SK-N-SH (cell line): ENCODE data around the gene GALK1. TPM values are rescaled to one million over a fixed set of nuclear protein-coding genes. Genes with fewer than 3 reads are reported as not detected.

ENCODE experiments used
- CTCF ChIA-PET: fragments of 300-600, 350-600 bp; formaldehyde crosslinking; extraction: SDS; loops from one replicate; lab custom pipeline; 2021; lab: Yijun Ruan, JAX
- POLR2A ChIA-PET: fragments of 350-600 bp; sonication (Branson Sonifier 250); formaldehyde crosslinking; extraction: SDS; loops from one replicate; lab custom pipeline; 2020; ENCODE audit warnings: antibody characterized with exemption, inconsistent platforms; lab: Yijun Ruan, JAX
- DNase-seq: peaks from one replicate; pipeline ENCODE4 v3.0.0; 2012
- H2AFZ ChIP-seq: fragments of 200-600 bp; sonication (generic); 2 replicates; pipeline ENCODE4 v1.8.1; 2016; ENCODE audit warnings: antibody characterized with exemption, mild to moderate bottlenecking, low read depth
- H3F3A ChIP-seq: fragments of 200-600 bp; sonication (generic); replicated peaks from 2 replicates; pipeline ENCODE3; 2016; ENCODE audit warnings: antibody characterized with exemption, mild to moderate bottlenecking; ENCODE audit not compliant: insufficient read depth
- H3K27ac ChIP-seq, 2 experiments: fragments of 200-500 bp in 1 of 2; fragments of 200-600 bp in 1 of 2; sonication (Bioruptor generic) in 1 of 2; sonication (generic), shearing (Covaris generic) in 1 of 2; 2 replicates each; pipeline versions ENCODE4 v1.5.1 to v1.6.1; 2014 to 2016; ENCODE audit warnings: low read depth in 2 of 2, inconsistent platforms in 1 of 2, low read length in 1 of 2, mild to moderate bottlenecking in 1 of 2, mixed read lengths in 1 of 2
- H3K27me3 ChIP-seq: fragments of 200-600 bp; sonication (generic), shearing (Covaris generic); 2 replicates; pipeline ENCODE4 v1.6.1; 2016; ENCODE audit warnings: mixed run types; ENCODE audit not compliant: insufficient read depth
- H3K36me3 ChIP-seq, 2 experiments: fragments of 200-500 bp in 1 of 2; fragments of 200-600 bp in 1 of 2; sonication (Bioruptor generic) in 1 of 2; sonication (generic) in 1 of 2; replicated peaks in 1 of 2; 2 replicates each; pipeline versions ENCODE3 to v1.5.1; 2014 to 2016; ENCODE audit warnings: low read length in 1 of 2, mild to moderate bottlenecking in 1 of 2; ENCODE audit not compliant: insufficient read depth in 2 of 2, control insufficient read depth in 1 of 2
- H3K4me1 ChIP-seq, 2 experiments: fragments of 200-500 bp in 1 of 2; fragments of 200-600 bp in 1 of 2; sonication (Bioruptor generic) in 1 of 2; sonication (generic), shearing (Covaris generic) in 1 of 2; 2 replicates each; pipeline versions ENCODE4 v1.5.1 to v1.6.1; 2014 to 2016; ENCODE audit warnings: low read depth in 1 of 2, low read length in 1 of 2, mixed run types in 1 of 2; ENCODE audit not compliant: insufficient read depth in 2 of 2, control insufficient read depth in 1 of 2
- H3K4me2 ChIP-seq: fragments of 200-600 bp; sonication (generic), shearing (Covaris generic); 2 replicates; pipeline ENCODE4 v1.6.1; 2017; ENCODE audit warnings: mixed run types
- H3K4me3 ChIP-seq, 2 experiments: fragments of 200-500 bp in 1 of 2; fragments of 200-600 bp in 1 of 2; sonication (Bioruptor generic) in 1 of 2; sonication (generic), shearing (Covaris generic) in 1 of 2; 2 replicates each; pipeline versions ENCODE4 v1.5.1 to v1.8.1; 2014 to 2016; ENCODE audit warnings: low read depth in 2 of 2, inconsistent platforms in 1 of 2, low read length in 1 of 2, mild to moderate bottlenecking in 1 of 2, mixed read lengths in 1 of 2, moderate library complexity in 1 of 2
- H3K79me2 ChIP-seq: fragments of 200-600 bp; sonication (generic); 2 replicates; pipeline ENCODE4 v1.8.1; 2017; ENCODE audit warnings: mild to moderate bottlenecking; ENCODE audit not compliant: insufficient read depth
- H3K9ac ChIP-seq: fragments of 200-600 bp; sonication (generic); 2 replicates; pipeline ENCODE4 v1.6.1; 2017; ENCODE audit warnings: mixed run types
- H3K9me2 ChIP-seq: fragments of 200-600 bp; sonication (generic); 2 replicates; pipeline ENCODE4 v1.6.1; 2017; ENCODE audit warnings: mixed run types
- H3K9me3 ChIP-seq: fragments of 200-600 bp; sonication (generic); 2 replicates; pipeline ENCODE4 v1.6.1; 2017; ENCODE audit warnings: mixed run types, mild to moderate bottlenecking, moderate library complexity
- H4K20me1 ChIP-seq: fragments of 200-600 bp; sonication (generic); 2 replicates; pipeline ENCODE4 v1.6.1; 2017; ENCODE audit warnings: mild to moderate bottlenecking, mixed run types; ENCODE audit not compliant: insufficient read depth
- CTCF ChIP-seq: fragments of 200-600 bp; sonication (generic); IDR thresholded peaks from 2 replicates; pipeline ENCODE4 v1.6.1; 2017; ENCODE audit warnings: antibody characterized with exemption, mild to moderate bottlenecking, moderate library complexity
- ELF1 ChIP-seq: IDR thresholded peaks from 2 replicates; pipeline ENCODE4 v1.4.0; 2012
- EZH2phosphoT487 ChIP-seq: fragments of 200-600 bp; sonication (generic); IDR thresholded peaks from 2 replicates; pipeline ENCODE4 v1.6.1; 2017; ENCODE audit warnings: low read depth, mixed run types, mild to moderate bottlenecking, antibody characterized with exemption, moderate library complexity, borderline replicate concordance
- FOSL2 ChIP-seq: IDR thresholded peaks from 2 replicates; pipeline ENCODE4 v1.4.0; 2012; ENCODE audit warnings: low read depth, mild to moderate bottlenecking, moderate library complexity, borderline replicate concordance
- FOXJ3 ChIP-seq: sonication (generic); formaldehyde crosslinking; IDR thresholded peaks from 2 replicates; pipeline ENCODE4 v1.5.1; 2020; ENCODE audit warnings: mild to moderate bottlenecking, missing genetic modification reagents
- FOXM1 ChIP-seq: IDR thresholded peaks from 2 replicates; pipeline ENCODE4 v1.4.0; 2012; ENCODE audit warnings: low read depth, mild to moderate bottlenecking
- GABPA ChIP-seq: IDR thresholded peaks from 2 replicates; pipeline ENCODE4 v1.4.0; 2012; ENCODE audit warnings: low read depth, mild to moderate bottlenecking
- JUND ChIP-seq: IDR thresholded peaks from 2 replicates; pipeline ENCODE4 v1.4.0; 2012
- MXI1 ChIP-seq: IDR thresholded peaks from 2 replicates; pipeline ENCODE4 v1.6.1; 2012; ENCODE audit warnings: mild to moderate bottlenecking, low read depth, low read length, improper control_type of control experiment
- POLR2AphosphoS5 ChIP-seq: IDR thresholded peaks from 2 replicates; pipeline ENCODE4 v1.6.1; 2012; ENCODE audit warnings: low read depth, low read length
- RAD21 ChIP-seq: IDR thresholded peaks from 2 replicates; pipeline ENCODE4 v1.6.1; 2012; ENCODE audit warnings: mild to moderate bottlenecking, low read length
- RCOR1 ChIP-seq: fragments of 150-350 bp; IDR thresholded peaks from 2 replicates; pipeline ENCODE4 v1.6.1; 2017; ENCODE audit warnings: antibody characterized with exemption, low read length
- SIN3A ChIP-seq: IDR thresholded peaks from 2 replicates; pipeline ENCODE4 v1.6.1; 2012; ENCODE audit warnings: low read depth, mild to moderate bottlenecking, low read length, moderate library complexity, borderline replicate concordance
- TAF1 ChIP-seq: IDR thresholded peaks from 2 replicates; pipeline ENCODE4 v1.6.1; 2012; ENCODE audit warnings: low read depth, mild to moderate bottlenecking, low read length, moderate library complexity, borderline replicate concordance
- USF2 ChIP-seq: fragments of 150-350 bp; IDR thresholded peaks from 2 replicates; pipeline ENCODE4 v1.6.1; 2017; ENCODE audit warnings: antibody characterized with exemption, low read length, low read depth, borderline replicate concordance
- YY1 ChIP-seq: IDR thresholded peaks from 2 replicates; pipeline ENCODE4 v1.4.0; 2012; ENCODE audit warnings: low read depth, mild to moderate bottlenecking
- ZBTB33 ChIP-seq: IDR thresholded peaks from 2 replicates; pipeline ENCODE4 v1.4.0; 2012; ENCODE audit warnings: low read depth, borderline replicate concordance
- WGBS: methylation state at CpG from one replicate; pipeline ENCODE4 v1.1.6; 2017; ENCODE audit warnings: low lambda C conversion rate; 5-methylcytosine and 5-hydroxymethylcytosine counted together
- polyA plus RNA-seq, 3 experiments: library from polyadenylated mRNA; depleted of rRNA; stranded (reverse); fragments of >200 nt; gene quantifications; 2 replicates each; pipeline ENCODE4 v1.2.3, GENCODE V29; 2012
- TF ChIP-seq, protein P1 (sequence below): fragments of 150-350 bp; IDR thresholded peaks from 2 replicates; pipeline ENCODE4 v1.6.1; 2016; ENCODE audit warnings: mild to moderate bottlenecking, low read depth, low read length
- TF ChIP-seq, protein P2 (sequence below): IDR thresholded peaks from 2 replicates; pipeline ENCODE4 v1.4.0; 2012; ENCODE audit warnings: low read depth
- TF ChIP-seq, protein P3 (sequence below): IDR thresholded peaks from 2 replicates; pipeline ENCODE4 v1.6.1; 2012; ENCODE audit warnings: mild to moderate bottlenecking, low read depth, low read length, moderate library complexity

GALK1 gene
- polyA plus RNA-seq, 1 of the 3 experiments (the other 2 are of a cell fraction) = 36.5 TPM

DNA sequence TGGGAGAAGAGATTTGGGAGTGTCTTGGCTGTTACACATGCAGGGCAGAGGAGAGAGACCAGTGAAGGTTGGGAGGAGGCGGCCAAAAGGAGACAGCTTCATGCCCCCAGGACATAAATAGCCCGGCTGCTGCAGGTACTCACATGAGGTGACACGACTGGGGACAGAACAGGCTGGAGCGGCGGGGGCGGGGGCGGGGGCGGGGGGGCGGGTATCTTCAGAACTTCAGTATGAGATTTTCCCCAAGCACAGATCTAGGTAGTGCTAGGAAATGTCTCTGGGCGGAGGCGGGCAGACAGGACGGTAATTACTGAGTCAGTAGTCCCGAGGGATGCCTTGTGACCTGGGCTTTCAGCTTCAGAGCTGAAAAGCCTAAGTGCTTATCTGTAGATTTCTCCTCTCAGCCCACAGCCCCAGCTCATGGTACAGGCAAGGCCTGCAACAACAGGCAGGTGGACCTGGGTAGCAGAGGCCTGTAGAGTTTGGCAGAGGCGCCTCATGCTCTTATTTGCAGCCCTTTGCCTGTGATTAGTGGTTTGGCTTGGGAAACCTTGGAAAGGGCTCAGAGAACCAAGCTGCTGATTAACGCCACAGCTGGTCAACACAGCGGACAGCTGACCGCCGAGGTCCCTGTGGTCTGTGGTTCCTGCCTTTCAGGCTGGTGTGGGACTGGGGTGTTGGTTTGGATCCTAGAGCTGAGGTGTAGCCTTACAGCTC lies 44.1 kb upstream of the GALK1 start (continued):
- TF ChIP-seq CTCF (no peak), FOXM1 (no peak), RCOR1 (no peak)

DNA sequence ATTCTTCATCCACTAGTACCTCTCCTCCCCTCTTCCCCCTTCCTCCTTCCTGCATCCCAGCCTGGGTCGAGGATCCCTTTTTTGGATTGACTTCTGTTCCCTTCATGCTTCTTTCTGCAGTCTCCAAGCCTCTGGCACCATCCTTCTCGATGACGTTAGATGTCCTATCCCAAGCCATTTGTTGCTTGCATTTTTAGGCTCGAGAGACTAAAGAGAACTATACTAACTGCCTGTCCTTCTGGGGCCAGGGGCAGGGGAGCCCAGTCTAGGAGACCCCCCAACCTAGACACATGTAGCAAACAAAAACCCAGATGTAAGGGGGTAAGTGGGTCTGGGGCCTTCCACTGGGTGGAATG lies 43.5 kb upstream of the GALK1 start:
- ChIA-PET CTCF (interaction anchor here (0.8 to 3.1 kb wide), 8 partner anchors 10 to 61 kb away, joined by 3 to 18 read pairs (median 3); no protein-coding TSS in a partner anchor), POLR2A (interaction anchor here (0.9 to 2.4 kb wide), 7 partner anchors 9 to 32 kb away, joined by 3 to 12 read pairs (median 3); partner anchors contain the start of gene UNK)
- 90% methylated on average over 4 of the region's 4 CpGs for WGBS
- H3K4me3 ChIP-seq = no peak overlapping the region
- no peak overlapping the region for H3K4me2 ChIP-seq
- H3K79me2 ChIP-seq = peaks cover 37% of the 10 kb centered on the region; the same call in 1 of the 2 replicates
- peak overlapping the region in 1 of 2 experiments; percentile 30; a peak in 1 of 4 replicates for H3K27ac ChIP-seq
- no peak for DNase-seq
- H3K9me2 ChIP-seq = no peaks in the 10 kb centered on the region
- H2AFZ ChIP-seq = no peak overlapping the region
- H3F3A ChIP-seq = no peaks in the 10 kb centered on the region
- H3K27me3 ChIP-seq = no peaks in the 10 kb centered on the region
- H4K20me1 ChIP-seq = no peaks in the 10 kb centered on the region
- peaks cover 5 to 22% of the 10 kb centered on the region in 2 experiments for H3K36me3 ChIP-seq
- H3K9ac ChIP-seq = no peak overlapping the region
- no peaks in the 10 kb centered on the region for H3K9me3 ChIP-seq
- H3K4me1 ChIP-seq = peaks cover 0 to 6% of the 10 kb centered on the region in 2 experiments; a peak in 1 of 4 replicates
- TF ChIP-seq SIN3A (no peak), RCOR1 (no peak), JUND (no peak), ELF1 (no peak), USF2 (no peak), GABPA (no peak), FOSL2 (no peak), POLR2AphosphoS5 (no peak), FOXJ3 (CRISPR knock-in tag) (no peak), RAD21 (no peak), ZBTB33 (no peak), YY1 (no peak), MXI1 (no peak), TAF1 (no peak), EZH2phosphoT487 (no peak)
- TF ChIP-seq, protein P1, sequence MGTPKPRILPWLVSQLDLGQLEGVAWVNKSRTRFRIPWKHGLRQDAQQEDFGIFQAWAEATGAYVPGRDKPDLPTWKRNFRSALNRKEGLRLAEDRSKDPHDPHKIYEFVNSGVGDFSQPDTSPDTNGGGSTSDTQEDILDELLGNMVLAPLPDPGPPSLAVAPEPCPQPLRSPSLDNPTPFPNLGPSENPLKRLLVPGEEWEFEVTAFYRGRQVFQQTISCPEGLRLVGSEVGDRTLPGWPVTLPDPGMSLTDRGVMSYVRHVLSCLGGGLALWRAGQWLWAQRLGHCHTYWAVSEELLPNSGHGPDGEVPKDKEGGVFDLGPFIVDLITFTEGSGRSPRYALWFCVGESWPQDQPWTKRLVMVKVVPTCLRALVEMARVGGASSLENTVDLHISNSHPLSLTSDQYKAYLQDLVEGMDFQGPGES = no peak
- TF ChIP-seq, protein P2, sequence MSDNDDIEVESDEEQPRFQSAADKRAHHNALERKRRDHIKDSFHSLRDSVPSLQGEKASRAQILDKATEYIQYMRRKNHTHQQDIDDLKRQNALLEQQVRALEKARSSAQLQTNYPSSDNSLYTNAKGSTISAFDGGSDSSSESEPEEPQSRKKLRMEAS = no peak
- TF ChIP-seq, protein P3, sequence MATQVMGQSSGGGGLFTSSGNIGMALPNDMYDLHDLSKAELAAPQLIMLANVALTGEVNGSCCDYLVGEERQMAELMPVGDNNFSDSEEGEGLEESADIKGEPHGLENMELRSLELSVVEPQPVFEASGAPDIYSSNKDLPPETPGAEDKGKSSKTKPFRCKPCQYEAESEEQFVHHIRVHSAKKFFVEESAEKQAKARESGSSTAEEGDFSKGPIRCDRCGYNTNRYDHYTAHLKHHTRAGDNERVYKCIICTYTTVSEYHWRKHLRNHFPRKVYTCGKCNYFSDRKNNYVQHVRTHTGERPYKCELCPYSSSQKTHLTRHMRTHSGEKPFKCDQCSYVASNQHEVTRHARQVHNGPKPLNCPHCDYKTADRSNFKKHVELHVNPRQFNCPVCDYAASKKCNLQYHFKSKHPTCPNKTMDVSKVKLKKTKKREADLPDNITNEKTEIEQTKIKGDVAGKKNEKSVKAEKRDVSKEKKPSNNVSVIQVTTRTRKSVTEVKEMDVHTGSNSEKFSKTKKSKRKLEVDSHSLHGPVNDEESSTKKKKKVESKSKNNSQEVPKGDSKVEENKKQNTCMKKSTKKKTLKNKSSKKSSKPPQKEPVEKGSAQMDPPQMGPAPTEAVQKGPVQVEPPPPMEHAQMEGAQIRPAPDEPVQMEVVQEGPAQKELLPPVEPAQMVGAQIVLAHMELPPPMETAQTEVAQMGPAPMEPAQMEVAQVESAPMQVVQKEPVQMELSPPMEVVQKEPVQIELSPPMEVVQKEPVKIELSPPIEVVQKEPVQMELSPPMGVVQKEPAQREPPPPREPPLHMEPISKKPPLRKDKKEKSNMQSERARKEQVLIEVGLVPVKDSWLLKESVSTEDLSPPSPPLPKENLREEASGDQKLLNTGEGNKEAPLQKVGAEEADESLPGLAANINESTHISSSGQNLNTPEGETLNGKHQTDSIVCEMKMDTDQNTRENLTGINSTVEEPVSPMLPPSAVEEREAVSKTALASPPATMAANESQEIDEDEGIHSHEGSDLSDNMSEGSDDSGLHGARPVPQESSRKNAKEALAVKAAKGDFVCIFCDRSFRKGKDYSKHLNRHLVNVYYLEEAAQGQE = no peak
